ENCODE measurements around the gene HELQ.

The HELQ gene

DNA sequence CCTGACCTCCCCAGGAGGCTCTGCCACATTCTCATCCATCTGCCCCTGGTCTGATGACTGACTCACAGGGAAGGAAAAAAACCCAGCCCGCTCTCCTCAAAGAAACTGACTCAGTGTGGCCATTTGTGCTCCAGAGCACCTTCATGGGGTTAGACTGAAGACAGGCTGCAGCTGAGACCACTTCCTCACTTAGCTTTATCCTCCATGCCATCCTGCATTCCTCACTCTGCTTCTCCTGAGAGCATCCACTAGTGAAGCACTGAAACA is 85.0 kb downstream of the HELQ start:
- no peak for DNase-seq

DNA sequence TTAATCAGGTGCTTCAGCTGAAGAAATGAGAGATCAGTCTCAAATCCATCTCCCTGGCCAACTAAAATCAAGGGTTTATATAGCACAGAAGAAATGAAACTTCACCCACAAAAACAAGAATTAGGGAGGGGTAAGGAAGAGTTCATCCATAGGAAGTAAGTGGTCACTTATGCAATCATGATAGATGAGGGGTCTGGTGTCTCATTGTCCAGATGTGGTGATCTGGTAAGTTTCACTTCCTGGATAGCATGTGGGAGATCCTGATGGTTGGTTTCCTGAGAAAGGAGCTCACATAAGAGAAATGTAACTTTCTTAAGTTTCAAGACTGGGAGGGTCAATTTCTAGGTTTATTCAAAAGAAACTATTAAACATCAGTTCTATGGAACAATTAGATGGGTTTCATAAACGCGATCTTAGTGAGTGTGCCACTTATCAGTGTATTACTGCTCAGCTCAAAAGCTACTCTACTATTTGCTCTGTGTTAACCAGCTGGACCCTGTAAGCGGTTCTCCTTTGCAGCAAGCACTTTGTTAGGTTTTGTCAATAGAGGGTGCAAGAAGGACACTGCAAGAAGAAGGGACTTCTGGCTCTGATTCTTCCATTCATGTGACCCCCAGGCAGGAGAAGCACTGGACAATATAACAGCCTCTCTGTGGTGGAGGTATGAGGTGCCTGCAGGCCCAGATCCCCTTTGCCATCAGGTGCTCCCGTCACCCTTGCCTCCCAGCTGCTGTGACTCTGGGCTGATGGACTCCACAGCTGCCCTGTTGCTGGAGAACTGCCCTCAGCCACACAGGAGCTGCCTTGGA is 85.6 kb downstream of the HELQ start:
- DNase-seq = no peak

DNA sequence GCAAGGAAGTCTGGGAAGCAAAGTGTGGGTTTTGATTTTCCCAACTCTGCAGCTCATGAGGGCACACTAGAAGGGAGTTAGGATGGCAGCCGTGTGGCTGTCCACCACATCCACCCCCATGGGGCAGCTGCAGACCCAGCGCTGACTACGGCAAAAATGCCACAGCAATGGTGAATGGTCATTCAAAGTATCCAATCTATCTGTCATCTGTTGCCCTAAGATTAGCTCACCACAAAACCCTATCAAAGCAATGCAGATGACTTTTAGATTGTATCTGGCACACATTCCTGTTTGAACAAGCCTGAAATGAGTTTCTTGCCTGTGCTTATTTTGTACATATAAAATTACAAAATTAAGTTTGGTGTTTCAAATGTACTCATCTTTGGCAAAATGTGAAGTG is 91.3 kb downstream of the HELQ start:
- DNase-seq = no peak

DNA sequence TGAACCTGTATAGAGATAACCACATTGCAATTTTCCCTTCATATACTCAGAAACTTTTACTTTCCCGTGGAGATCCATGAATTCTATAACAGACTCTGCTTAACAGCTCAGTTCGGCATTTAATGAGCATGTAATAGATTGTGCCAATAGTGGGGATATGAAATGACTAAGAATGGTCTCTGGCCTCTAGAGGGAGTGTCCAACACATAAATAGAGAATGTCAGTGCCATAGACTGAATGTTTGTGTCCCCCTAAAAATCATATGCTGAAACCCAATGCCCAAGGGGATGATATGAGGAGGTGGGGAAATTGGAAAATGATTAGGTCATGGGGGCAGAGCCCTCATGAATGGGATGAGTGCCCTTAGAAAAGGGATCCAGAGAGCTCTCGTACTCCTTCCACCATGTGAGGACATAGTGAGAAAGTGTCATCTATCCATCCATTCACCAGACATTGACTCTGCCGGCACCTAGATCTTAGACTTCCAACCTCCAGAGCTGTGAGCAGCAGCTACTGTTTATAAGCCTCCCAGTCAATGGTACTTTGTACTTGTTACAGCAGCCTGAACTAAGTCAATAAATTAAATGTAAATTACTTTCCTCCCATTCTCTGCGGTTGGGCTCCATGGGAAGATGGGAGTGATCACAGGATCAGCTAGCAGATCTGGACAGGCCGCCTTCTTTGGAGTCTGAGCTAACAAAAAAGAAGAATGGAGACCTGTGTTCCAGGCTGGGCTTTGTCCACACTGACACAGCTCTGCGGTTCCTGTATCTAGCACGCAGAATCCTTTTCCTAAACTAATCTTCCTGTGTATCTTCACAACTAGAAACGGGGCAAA is 92.9 kb downstream of the HELQ start:
- no peak for DNase-seq

DNA sequence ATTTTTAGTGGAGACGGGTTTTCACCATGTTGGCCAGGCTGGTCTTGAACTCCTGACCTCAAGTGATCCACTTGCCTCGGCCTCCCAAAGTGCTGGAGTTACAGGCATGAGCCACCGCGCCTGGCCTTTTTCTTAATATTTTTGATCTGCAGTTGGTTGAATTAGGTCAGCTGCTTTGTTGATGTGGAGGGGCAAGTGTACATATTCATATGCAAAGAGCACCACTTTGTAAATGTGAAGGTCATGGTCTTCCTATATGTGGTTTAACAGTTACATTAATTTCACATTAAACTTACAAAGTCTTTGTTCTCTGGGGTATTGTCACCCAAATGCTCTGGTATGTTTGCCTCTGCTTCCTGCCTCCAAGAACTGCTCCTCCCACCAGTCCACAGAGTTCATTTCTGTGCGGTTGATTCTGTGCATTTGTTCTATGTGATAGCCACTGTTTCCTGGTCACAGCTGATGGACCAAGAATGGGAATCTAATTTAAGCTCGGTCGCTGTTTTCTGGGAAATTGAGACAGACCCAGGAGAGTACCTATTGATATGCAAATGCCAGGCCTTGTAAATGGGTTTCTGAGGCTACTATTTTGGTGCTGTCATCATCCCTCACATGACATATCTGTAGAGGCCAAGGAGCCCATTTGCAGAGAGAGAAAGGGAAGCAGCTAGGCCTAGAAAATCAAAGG is 94.1 kb downstream of the HELQ start:
- DNase-seq = no peak

DNA sequence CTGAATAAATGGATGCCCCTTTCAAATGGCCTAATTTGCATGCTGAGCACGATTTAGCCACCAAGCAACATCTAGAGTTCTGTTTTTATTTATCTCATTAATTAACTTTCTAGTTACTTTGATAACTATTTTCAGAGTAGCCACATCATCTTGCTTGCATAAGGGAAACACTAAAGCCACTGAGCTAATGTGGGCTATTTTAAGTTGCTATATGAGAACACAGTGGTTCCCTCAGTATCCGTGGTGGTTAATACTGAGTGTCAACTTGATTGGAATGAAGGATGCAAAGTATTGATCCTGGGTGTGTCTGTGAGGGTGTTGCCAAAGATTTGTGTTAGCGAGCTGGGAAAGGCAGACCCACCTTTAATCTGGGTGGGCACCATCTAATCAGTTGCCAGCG is 95.6 kb downstream of the HELQ start:
- no peak for DNase-seq

DNA sequence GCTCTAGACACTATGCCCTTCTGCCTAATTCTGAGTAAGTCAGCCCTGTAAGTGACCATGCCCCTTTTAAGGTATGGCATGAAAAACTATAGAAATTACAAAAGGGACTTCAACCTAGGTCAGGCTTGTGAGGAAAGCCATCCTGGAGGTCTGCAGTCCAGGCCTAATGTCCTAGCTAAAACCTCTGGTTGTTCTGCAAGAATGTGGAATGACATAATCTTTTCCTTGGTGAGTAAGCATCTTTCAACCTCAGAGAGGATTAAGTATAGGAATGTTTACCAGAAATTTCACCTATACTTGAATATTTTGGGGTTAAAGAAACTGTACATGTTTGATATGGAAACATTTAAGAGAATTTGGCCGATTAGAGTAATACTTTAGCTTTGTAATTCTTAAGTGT is 97.2 kb downstream of the HELQ start:
- DNase-seq = no peak
